HepG2 (cell line): Measurements from ENCODE around the gene ZFAND2B. TPM values are rescaled to one million over a fixed set of nuclear protein-coding genes. Genes with fewer than 3 reads are reported as not detected.

Experiments used
- BCLAF1 ChIP-seq: fragments of 450-650 bp; IDR thresholded peaks from 2 replicates; pipeline ENCODE4 v1.6.1; 2017; ENCODE audit warnings: mild to moderate bottlenecking
- CCDC6 ChIP-seq: sonication (generic); formaldehyde crosslinking; IDR thresholded peaks from 2 replicates; pipeline ENCODE4 v1.8.1; 2022; ENCODE audit warnings: mild to moderate bottlenecking, missing genetic modification reagents, moderate library complexity
- DNMT1 ChIP-seq: sonication (generic); formaldehyde crosslinking; IDR thresholded peaks from 2 replicates; pipeline ENCODE4 v1.5.1; 2020; ENCODE audit warnings: mild to moderate bottlenecking, missing genetic modification reagents
- GATAD2A ChIP-seq: IDR thresholded peaks from 2 replicates; pipeline ENCODE4 v1.6.1; 2016
- HHEX ChIP-seq: IDR thresholded peaks from 2 replicates; pipeline ENCODE4 v1.6.1; 2016; ENCODE audit warnings: control low read depth
- IKZF5 ChIP-seq: IDR thresholded peaks from 2 replicates; pipeline ENCODE4 v1.6.1; 2018; ENCODE audit warnings: missing genetic modification reagents, mild to moderate bottlenecking, missing compliant biosample characterization
- KMT2A ChIP-seq: sonication (generic); formaldehyde crosslinking; IDR thresholded peaks from 2 replicates; pipeline ENCODE4 v1.4.0; 2020; ENCODE audit warnings: missing genetic modification reagents
- MEIS1 ChIP-seq: sonication (generic); formaldehyde crosslinking; IDR thresholded peaks from 2 replicates; pipeline ENCODE4 v1.9.0; 2021; ENCODE audit warnings: mild to moderate bottlenecking, missing genetic modification reagents, moderate library complexity, borderline replicate concordance
- MYPOP ChIP-seq: sonication (generic); formaldehyde crosslinking; IDR thresholded peaks from 2 replicates; pipeline ENCODE4 v1.8.1; 2023; ENCODE audit warnings: mild to moderate bottlenecking, moderate library complexity, missing genetic modification reagents
- NFIC ChIP-seq: IDR thresholded peaks from 2 replicates; pipeline ENCODE4 v1.6.1; 2012; ENCODE audit warnings: mild to moderate bottlenecking, low read length, inconsistent platforms
- PAF1 ChIP-seq: IDR thresholded peaks from 2 replicates; pipeline ENCODE4 v1.6.1; 2016; ENCODE audit warnings: missing genetic modification reagents, missing compliant biosample characterization
- PHF21A ChIP-seq: sonication (generic); formaldehyde crosslinking; IDR thresholded peaks from 2 replicates; pipeline ENCODE4 v1.5.0; 2020; ENCODE audit warnings: mild to moderate bottlenecking, missing genetic modification reagents
- POLR2G ChIP-seq: fragments of 200-400 bp; formaldehyde crosslinking; IDR thresholded peaks from 2 replicates; pipeline ENCODE4 v1.6.1; 2018; ENCODE audit warnings: mild to moderate bottlenecking, low read depth, low read length, moderate library complexity
- SETDB1 ChIP-seq: sonication (generic); formaldehyde crosslinking; IDR thresholded peaks from 2 replicates; pipeline ENCODE4 v1.5.1; 2020; ENCODE audit warnings: missing genetic modification reagents, mild to moderate bottlenecking, borderline replicate concordance
- SRSF1 ChIP-seq: fragments of 200-400 bp; formaldehyde crosslinking; optimal IDR thresholded peaks from 2 replicates; pipeline ENCODE3; 2017; ENCODE audit warnings: mild to moderate bottlenecking, low read depth, low read length, moderate library complexity
- THYN1 ChIP-seq: sonication (generic); formaldehyde crosslinking; IDR thresholded peaks from 2 replicates; pipeline ENCODE4 v1.8.1; 2023; ENCODE audit warnings: low read depth, mild to moderate bottlenecking, moderate library complexity, missing genetic modification reagents, borderline replicate concordance
- U2AF1 ChIP-seq: fragments of 200-400 bp; formaldehyde crosslinking; optimal IDR thresholded peaks from 2 replicates; pipeline ENCODE3; 2017; ENCODE audit warnings: mild to moderate bottlenecking, low read depth, low read length
- ZNF256 ChIP-seq: sonication (generic); formaldehyde crosslinking; conservative IDR thresholded peaks from 2 replicates; pipeline ENCODE4 v1.4.0; 2020; ENCODE audit warnings: missing genetic modification reagents
- ZNF598 ChIP-seq: sonication (generic); formaldehyde crosslinking; IDR thresholded peaks from 2 replicates; pipeline ENCODE4 v1.5.1; 2020; ENCODE audit warnings: mild to moderate bottlenecking, missing genetic modification reagents, borderline replicate concordance
- ZNF615 ChIP-seq: sonication (generic); formaldehyde crosslinking; IDR thresholded peaks from 2 replicates; pipeline ENCODE4 v1.5.0; 2020; ENCODE audit warnings: mild to moderate bottlenecking, missing genetic modification reagents, borderline replicate concordance
- ZNF720 ChIP-seq: sonication (generic); formaldehyde crosslinking; IDR thresholded peaks from 2 replicates; pipeline ENCODE4 v1.4.0; 2020; ENCODE audit warnings: missing genetic modification reagents
- ZNF777 ChIP-seq: sonication (generic); formaldehyde crosslinking; IDR thresholded peaks from 2 replicates; pipeline ENCODE4 v1.4.0; 2020; ENCODE audit warnings: missing genetic modification reagents
- ZSCAN20 ChIP-seq: sonication (generic); formaldehyde crosslinking; IDR thresholded peaks from 2 replicates; pipeline ENCODE4 v1.4.0; 2020; ENCODE audit warnings: missing genetic modification reagents, mild to moderate bottlenecking, borderline replicate concordance
- polyA plus RNA-seq, 8 experiments: library from polyadenylated mRNA; depleted of rRNA in 3 of 8; stranded (reverse) in 7 of 8; unstranded in 1 of 8; fragments of >200 nt; fragmentation: Illumina TruSeq in 4 of 8; extraction: Trizol in 4 of 8; gene quantifications; 2 replicates each; pipeline versions ENCODE4 v1.2.1 to v1.2.3, GENCODE V29; 2011 to 2016; ENCODE audit warnings: low read depth in 4 of 8, missing spikeins in 1 of 8, mixed read lengths in 1 of 8; ENCODE audit not compliant: insufficient read depth in 1 of 8
- total RNA-seq, 5 experiments: library from RNA; depleted of rRNA; stranded (reverse); fragments of >200 nt; fragmentation: Illumina TruSeq; extraction: Trizol; gene quantifications; 2 replicates each; pipeline ENCODE4 v1.2.3, GENCODE V29; 2016; ENCODE audit warnings: low read depth in 1 of 5

ZFAND2B gene
- total and polyA plus RNA-seq, 2 of the 13 experiments (the other 11 are each of a cell fraction or from before 2014, with no cell fraction given): 53.3 to 115 TPM

- TF ChIP-seq BCLAF1: no peak
- peak; percentile 35; the same call in 1 of the 2 replicates for TF ChIP-seq ZNF256 (CRISPR knock-in tag)
- no peak for TF ChIP-seq SETDB1 (CRISPR knock-in tag)
- TF ChIP-seq IKZF5: peak; percentile 94
- peak; percentile 95 for TF ChIP-seq THYN1 (CRISPR knock-in tag)
- peak; percentile 98 for TF ChIP-seq POLR2G
- TF ChIP-seq DNMT1 (CRISPR knock-in tag): peak; percentile 91
- TF ChIP-seq SRSF1: peak; percentile 67
- TF ChIP-seq ZNF720 (CRISPR knock-in tag): no peak; the same call in 1 of the 2 replicates
- TF ChIP-seq HHEX: no peak
- peak; percentile 80 for TF ChIP-seq KMT2A (CRISPR knock-in tag)
- TF ChIP-seq MEIS1 (CRISPR knock-in tag): peak; percentile 97
- peak; percentile 69; the same call in 1 of the 2 replicates for TF ChIP-seq PHF21A
- TF ChIP-seq ZNF598 (CRISPR knock-in tag): peak; percentile 82; the same call in 1 of the 2 replicates
- no peak; the same call in 1 of the 2 replicates for TF ChIP-seq NFIC
- TF ChIP-seq CCDC6: peak; percentile 95; the same call in 1 of the 2 replicates
- TF ChIP-seq U2AF1: peak; percentile 40
- TF ChIP-seq ZNF777 (CRISPR knock-in tag): peak; percentile 82
- TF ChIP-seq ZNF615 (CRISPR knock-in tag): no peak
- TF ChIP-seq ZSCAN20 (CRISPR knock-in tag): peak; percentile 93; the same call in 1 of the 2 replicates
- peak; percentile 68 for TF ChIP-seq GATAD2A (CRISPR knock-in tag)
- peak; percentile 96 for TF ChIP-seq MYPOP (CRISPR knock-in tag)
- peak; percentile 93 for TF ChIP-seq PAF1 (CRISPR knock-in tag)
Observed at GRCh38 chr2:219218732-219219701, 12.4 kb downstream of the ZFAND2B start, which contains the start of gene ABCB6 (continued).
